B cell (primary cell): ENCODE results near the gene UCP2. TPM values are rescaled to one million over a fixed set of nuclear protein-coding genes. Genes with fewer than 3 reads are reported as not detected.

Experiments used
- ATAC-seq: fragments of 200-7000 bp; cut with Tn5 transposase; one replicate; pipeline ENCODE4 v1.10.0; 2021; ENCODE audit warnings: low read depth, mild to moderate bottlenecking, moderate number of reproducible peaks, moderate library complexity
- CTCF ChIA-PET: fragments of 350-600 bp; sonication (Branson Sonifier 250); formaldehyde crosslinking; loops from one replicate; lab custom pipeline; 2021; ENCODE audit warnings: antibody characterized with exemption, inconsistent platforms; lab: Charles Lee
- POLR2A ChIA-PET: fragments of 350-600 bp; sonication (Branson Sonifier 250); formaldehyde crosslinking; loops from one replicate; lab custom pipeline; 2021; ENCODE audit warnings: antibody characterized with exemption; lab: Charles Lee
- DNase-seq: peaks from one replicate; pipeline ENCODE4 v3.0.0; 2013
- H2AFZ ChIP-seq: 2 replicates; pipeline ENCODE4 v1.6.1; 2012; ENCODE audit warnings: mild to moderate bottlenecking, low read depth, low read length; ENCODE audit not compliant: insufficient read depth, poor library complexity, severe bottlenecking
- H3K27ac ChIP-seq, 2 donors: 1 replicate in 1 of 2; 2 replicates in 1 of 2; pipeline ENCODE4 v1.5.1; 2012 to 2013; ENCODE audit warnings: low read length in 2 of 2, mild to moderate bottlenecking in 2 of 2, moderate library complexity in 1 of 2
- H3K27me3 ChIP-seq, 4 experiments: fragments of 200-600 bp in 1 of 4; sonication (generic) in 1 of 4; replicated peaks in 1 of 4; 1 replicate in 2 of 4; 2 replicates in 2 of 4; pipeline versions ENCODE4 v1.6.1 to v1.7.0; 2013 to 2016; ENCODE audit warnings: low read length in 3 of 4, mild to moderate bottlenecking in 2 of 4, mixed read lengths in 1 of 4, moderate library complexity in 1 of 4; ENCODE audit not compliant: insufficient read depth in 4 of 4, control insufficient read depth in 3 of 4; ENCODE audit errors: control extremely low read depth in 1 of 4
- H3K36me3 ChIP-seq, 2 experiments: replicated peaks in 1 of 2; 1 replicate in 1 of 2; 2 replicates in 1 of 2; pipeline versions ENCODE4 v1.6.1 to v1.7.1; 2013; ENCODE audit warnings: low read length in 1 of 2; ENCODE audit not compliant: insufficient read depth in 2 of 2, control insufficient read depth in 1 of 2; ENCODE audit errors: control extremely low read depth in 1 of 2, extremely low read depth in 1 of 2
- H3K4me1 ChIP-seq, 2 donors: fragments of 200-600 bp in 1 of 2; sonication (generic) in 1 of 2; 1 replicate in 1 of 2; 2 replicates in 1 of 2; pipeline versions ENCODE4 v1.5.1 to v1.6.1; 2013 to 2017; ENCODE audit warnings: low read length in 2 of 2; ENCODE audit not compliant: control insufficient read depth in 2 of 2, insufficient read depth in 2 of 2
- H3K4me2 ChIP-seq: replicated peaks from 2 replicates; pipeline ENCODE3; 2012; ENCODE audit warnings: mild to moderate bottlenecking, low read depth, low read length; ENCODE audit not compliant: poor library complexity, severe bottlenecking
- H3K4me3 ChIP-seq, 5 experiments: fragments of 200-600 bp in 1 of 5; sonication (generic) in 1 of 5; 1 replicate in 3 of 5; 2 replicates in 2 of 5; pipeline versions ENCODE4 v1.5.1 to v1.7.0; 2011 to 2016; ENCODE audit warnings: low read length in 4 of 5, mild to moderate bottlenecking in 4 of 5, low read depth in 2 of 5, control low read depth in 1 of 5, moderate library complexity in 1 of 5; ENCODE audit not compliant: insufficient read depth in 1 of 5; ENCODE audit errors: control extremely low read depth in 1 of 5, extremely low read depth in 1 of 5
- H3K79me2 ChIP-seq: fragments of 200-600 bp; sonication (generic); one replicate; pipeline ENCODE4 v1.6.0; 2016; ENCODE audit warnings: low read length; ENCODE audit not compliant: control insufficient read depth, insufficient read depth
- H3K9ac ChIP-seq: fragments of 200-600 bp; sonication (generic); 2 replicates; pipeline ENCODE4 v1.6.1; 2017; ENCODE audit warnings: mild to moderate bottlenecking, low read length, moderate library complexity
- H3K9me3 ChIP-seq, 3 donors: one replicate each; pipeline versions ENCODE4 v1.6.1 to v1.7.1; 2013; ENCODE audit warnings: low read length in 2 of 3; ENCODE audit not compliant: control insufficient read depth in 2 of 3, insufficient read depth in 1 of 3; ENCODE audit errors: control extremely low read depth in 1 of 3
- H4K20me1 ChIP-seq: 2 replicates; pipeline ENCODE4 v1.6.0; 2012; ENCODE audit warnings: mild to moderate bottlenecking, low read length; ENCODE audit not compliant: insufficient read depth, control insufficient read depth, poor library complexity, severe bottlenecking
- H3K27ac Mint-ChIP-seq: one replicate; pipeline ENCODE4 v1.8.0; 2021; ENCODE audit warnings: mixed read lengths
- H3K27me3 Mint-ChIP-seq: one replicate; pipeline ENCODE4 v1.8.0; 2021; ENCODE audit warnings: mixed read lengths
- H3K4me1 Mint-ChIP-seq: one replicate; pipeline ENCODE4 v1.8.0; 2021; ENCODE audit warnings: mixed read lengths
- H3K4me3 Mint-ChIP-seq: one replicate; pipeline ENCODE4 v1.8.0; 2021; ENCODE audit warnings: mixed read lengths
- H3K9me3 Mint-ChIP-seq: one replicate; pipeline ENCODE4 v1.8.0; 2022; ENCODE audit warnings: mixed read lengths; ENCODE audit not compliant: insufficient read depth
- EZH2 ChIP-seq: IDR thresholded peaks from 2 replicates; pipeline ENCODE4 v1.6.1; 2012; ENCODE audit warnings: borderline replicate concordance, low read depth, mild to moderate bottlenecking, moderate library complexity, low read length; ENCODE audit not compliant: insufficient read depth, poor library complexity, severe bottlenecking
- WGBS: methylation state at CpG from one replicate; pipeline ENCODE4 v1.1.5; 2013; ENCODE audit warnings: missing lambda C conversion rate; ENCODE audit not compliant: insufficient coverage; 5-methylcytosine and 5-hydroxymethylcytosine counted together
- intact Hi-C: fragments of 100-400 bp; cut with micrococcal nuclease; formaldehyde crosslinking; loops from one replicate; pipeline ENCODE4 v1.10.0; 2022
- polyA plus RNA-seq: library from polyadenylated mRNA; depleted of rRNA; stranded (reverse); fragments of >200 nt; gene quantifications from 2 replicates; pipeline ENCODE4 v1.2.3, GENCODE V29; 2012
- total RNA-seq, 2 donors: library from RNA; stranded (reverse); fragments of 120-200 nt in 1 of 2; gene quantifications; 1 replicate in 1 of 2; 2 replicates in 1 of 2; pipeline versions ENCODE4 v1.2.3 to v1.2.4, GENCODE V29; 2013 to 2022
- TF ChIP-seq, protein P1 (sequence below): fragments of 200-600 bp; IDR thresholded peaks from one replicate; pipeline ENCODE4 v1.8.0; 2022; ENCODE audit warnings: antibody characterized with exemption, mild to moderate bottlenecking

The UCP2 gene
- total and polyA plus RNA-seq, 2 donors (not counting 1 experiment from before 2014, with no cell fraction given): 613 to 697 TPM

GRCh38 chr11:73998846-73999575 lies 16.4 kb upstream of the UCP2 start:
- Mint-ChIP-seq H3K27me3 (no peaks in the 10 kb centered on the region), H3K9me3 (no peaks in the 10 kb centered on the region), H3K27ac (peak overlapping the region; percentile 93), H3K4me1 (peaks cover 71% of the 10 kb centered on the region), H3K4me3 (peak overlapping the region; percentile 71)
- TF ChIP-seq, protein P1, sequence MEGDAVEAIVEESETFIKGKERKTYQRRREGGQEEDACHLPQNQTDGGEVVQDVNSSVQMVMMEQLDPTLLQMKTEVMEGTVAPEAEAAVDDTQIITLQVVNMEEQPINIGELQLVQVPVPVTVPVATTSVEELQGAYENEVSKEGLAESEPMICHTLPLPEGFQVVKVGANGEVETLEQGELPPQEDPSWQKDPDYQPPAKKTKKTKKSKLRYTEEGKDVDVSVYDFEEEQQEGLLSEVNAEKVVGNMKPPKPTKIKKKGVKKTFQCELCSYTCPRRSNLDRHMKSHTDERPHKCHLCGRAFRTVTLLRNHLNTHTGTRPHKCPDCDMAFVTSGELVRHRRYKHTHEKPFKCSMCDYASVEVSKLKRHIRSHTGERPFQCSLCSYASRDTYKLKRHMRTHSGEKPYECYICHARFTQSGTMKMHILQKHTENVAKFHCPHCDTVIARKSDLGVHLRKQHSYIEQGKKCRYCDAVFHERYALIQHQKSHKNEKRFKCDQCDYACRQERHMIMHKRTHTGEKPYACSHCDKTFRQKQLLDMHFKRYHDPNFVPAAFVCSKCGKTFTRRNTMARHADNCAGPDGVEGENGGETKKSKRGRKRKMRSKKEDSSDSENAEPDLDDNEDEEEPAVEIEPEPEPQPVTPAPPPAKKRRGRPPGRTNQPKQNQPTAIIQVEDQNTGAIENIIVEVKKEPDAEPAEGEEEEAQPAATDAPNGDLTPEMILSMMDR: no peak
- no peak for TF ChIP-seq EZH2
- ChIA-PET CTCF (interaction anchor here (1.0 kb wide), 1 partner anchor 33 kb away, joined by 3 read pairs; no protein-coding TSS in a partner anchor), POLR2A (interaction anchor here (1.3 to 4.5 kb wide), 4 partner anchors 12 to 22 kb away, joined by 3 to 63 read pairs (median 9); partner anchors contain the start of gene UCP2)
- intact Hi-C loops: loop anchor here (5.0 to 10.0 kb wide), 2 partner anchors 33 to 1564 kb away; partner anchors contain the start of gene CLPB
- no peaks in the 10 kb centered on the region for H4K20me1 ChIP-seq
- WGBS: 80% methylated on average over 3 of the region's 13 CpGs
- H3K79me2 ChIP-seq: no peaks in the 10 kb centered on the region
- peak overlapping the region; percentile 44 for H3K9ac ChIP-seq
- H3K4me1 ChIP-seq: peaks cover 60 to 62% of the 10 kb centered on the region in 2 donors
- H2AFZ ChIP-seq: no peak overlapping the region
- DNase-seq (no peak), ATAC-seq (no peak)
- H3K27me3 ChIP-seq: no peaks in the 10 kb centered on the region
- peaks cover 0 to 14% of the 10 kb centered on the region in 2 experiments for H3K36me3 ChIP-seq
- H3K27ac ChIP-seq: peak overlapping the region; percentile 59 to 98
- no peaks in the 10 kb centered on the region for H3K9me3 ChIP-seq
- no peak overlapping the region for H3K4me3 ChIP-seq
- peak overlapping the region; percentile 54 for H3K4me2 ChIP-seq
